GM23338 (cell line): Measurements from ENCODE around the gene LACRT. TPM values are rescaled to one million over a fixed set of nuclear protein-coding genes. Genes with fewer than 3 reads are reported as not detected.

ENCODE experiments used
- ATAC-seq: fragments of 200-7000 bp; cut with Tn5 transposase; 3 replicates; pipeline ENCODE4 v1.9.1; 2020
- DNase-seq: peaks from one replicate; pipeline ENCODE4 v3.0.0-alpha.2; 2015; ENCODE audit warnings: low spot score
- H2AFZ ChIP-seq: fragments of 200-600 bp; sonication (generic); 2 replicates; pipeline ENCODE4 v1.8.0; 2016; ENCODE audit warnings: antibody characterized with exemption, mild to moderate bottlenecking, moderate library complexity
- H3F3A ChIP-seq: fragments of 200-600 bp; sonication (generic); replicated peaks from 2 replicates; pipeline ENCODE4 v1.8.0; 2017; ENCODE audit warnings: antibody characterized with exemption, mixed run types, low read depth
- H3K27ac ChIP-seq: fragments of 200-600 bp; sonication (generic); 2 replicates; pipeline ENCODE4 v1.6.1; 2016; ENCODE audit warnings: low read depth
- H3K27me3 ChIP-seq: fragments of 200-600 bp; sonication (generic); 2 replicates; pipeline ENCODE4 v1.8.0; 2016; ENCODE audit warnings: mild to moderate bottlenecking, mixed run types, moderate library complexity; ENCODE audit not compliant: insufficient read depth
- H3K36me3 ChIP-seq: fragments of 200-600 bp; sonication (generic); 2 replicates; pipeline ENCODE4 v1.8.0; 2016; ENCODE audit warnings: mild to moderate bottlenecking; ENCODE audit not compliant: insufficient read depth
- H3K4me1 ChIP-seq: fragments of 200-600 bp; sonication (generic); 2 replicates; pipeline ENCODE4 v1.8.0; 2016; ENCODE audit warnings: mild to moderate bottlenecking, moderate library complexity; ENCODE audit not compliant: insufficient read depth
- H3K4me2 ChIP-seq: fragments of 200-600 bp; sonication (generic); 2 replicates; pipeline ENCODE4 v1.7.1; 2017; ENCODE audit warnings: mixed run types
- H3K4me3 ChIP-seq: fragments of 200-600 bp; sonication (generic); 2 replicates; pipeline ENCODE4 v1.6.1; 2016; ENCODE audit warnings: mixed run types
- H3K79me2 ChIP-seq: fragments of 200-600 bp; sonication (generic); replicated peaks from 2 replicates; pipeline ENCODE4 v1.8.0; 2017; ENCODE audit warnings: mild to moderate bottlenecking; ENCODE audit not compliant: insufficient read depth
- H3K9me2 ChIP-seq: fragments of 200-600 bp; sonication (generic); 2 replicates; pipeline ENCODE4 v1.8.0; 2017; ENCODE audit not compliant: insufficient read depth
- H4K20me1 ChIP-seq: fragments of 200-600 bp; sonication (generic); replicated peaks from 2 replicates; pipeline ENCODE4 v1.8.0; 2017; ENCODE audit warnings: mild to moderate bottlenecking; ENCODE audit not compliant: insufficient read depth
- H3K27ac Mint-ChIP-seq: 2 replicates; pipeline ENCODE4 v1.8.0; 2020; ENCODE audit warnings: inconsistent platforms, mild to moderate bottlenecking, moderate library complexity, mixed read lengths
- H3K27me3 Mint-ChIP-seq: 3 replicates; pipeline ENCODE4 v1.8.0; 2022; ENCODE audit warnings: low read depth, mild to moderate bottlenecking, moderate library complexity, mixed read lengths, inconsistent platforms; ENCODE audit not compliant: insufficient read depth, poor library complexity
- H3K36me3 Mint-ChIP-seq: 3 replicates; pipeline ENCODE4 v1.8.0; 2021; ENCODE audit warnings: low read depth, mild to moderate bottlenecking, inconsistent platforms, moderate library complexity, mixed read lengths
- H3K4me1 Mint-ChIP-seq: 3 replicates; pipeline ENCODE4 v1.8.0; 2020; ENCODE audit warnings: mild to moderate bottlenecking, inconsistent platforms, mixed read lengths
- H3K4me3 Mint-ChIP-seq: 3 replicates; pipeline ENCODE4 v1.8.0; 2021; ENCODE audit warnings: moderate library complexity, mild to moderate bottlenecking, inconsistent platforms, mixed read lengths
- H3K9me3 Mint-ChIP-seq: 3 replicates; pipeline ENCODE4 v1.8.0; 2020; ENCODE audit warnings: moderate library complexity, mild to moderate bottlenecking, inconsistent platforms, mixed read lengths
- CREB1 ChIP-seq: fragments of 250-450 bp; sonication (Bioruptor Pico); IDR thresholded peaks from 2 replicates; pipeline ENCODE4 v1.5.0; 2020; ENCODE audit warnings: low read depth, mild to moderate bottlenecking, moderate library complexity
- CTCF ChIP-seq, 2 experiments: fragments of 200-600 bp in 1 of 2; sonication (generic) in 1 of 2; conservative IDR thresholded peaks; 2 replicates each; pipeline versions ENCODE4 v1.5.1 to v1.6.1; 2016 to 2017; ENCODE audit warnings: antibody characterized with exemption in 2 of 2, low read depth in 2 of 2, mild to moderate bottlenecking in 2 of 2, moderate library complexity in 1 of 2
- ETS1 ChIP-seq: IDR thresholded peaks from 2 replicates; pipeline ENCODE4 v1.6.1; 2016; ENCODE audit warnings: antibody characterized with exemption
- EZH2 ChIP-seq: fragments of 200-600 bp; sonication (generic); IDR thresholded peaks from one replicate; pipeline ENCODE4 v1.8.0; 2017; ENCODE audit warnings: antibody characterized with exemption, mild to moderate bottlenecking, low read depth; ENCODE audit not compliant: unreplicated experiment
- EZH2phosphoT487 ChIP-seq: fragments of 200-600 bp; sonication (generic); IDR thresholded peaks from one replicate; pipeline ENCODE4 v1.8.1; 2018; ENCODE audit warnings: antibody characterized with exemption; ENCODE audit not compliant: unreplicated experiment
- JUNB ChIP-seq: IDR thresholded peaks from one replicate; pipeline ENCODE4 v1.6.1; 2016; ENCODE audit warnings: antibody characterized with exemption; ENCODE audit not compliant: unreplicated experiment
- NANOG ChIP-seq: IDR thresholded peaks from 2 replicates; pipeline ENCODE4 v1.6.1; 2016; ENCODE audit warnings: antibody characterized with exemption, borderline replicate concordance
- POLR2AphosphoS5 ChIP-seq: IDR thresholded peaks from 2 replicates; pipeline ENCODE4 v1.6.1; 2016; ENCODE audit warnings: antibody characterized with exemption, low read depth
- STAT1 ChIP-seq: IDR thresholded peaks from one replicate; pipeline ENCODE4 v1.6.1; 2016; ENCODE audit warnings: antibody characterized with exemption; ENCODE audit not compliant: unreplicated experiment
- ZNF114 ChIP-seq: fragments of 250-450 bp; sonication (Bioruptor Pico); IDR thresholded peaks from 2 replicates; pipeline ENCODE4 v1.5.0; 2020; ENCODE audit warnings: mild to moderate bottlenecking, moderate library complexity
- ZNF331 ChIP-seq: fragments of 250-450 bp; sonication (Bioruptor Pico); IDR thresholded peaks from 2 replicates; pipeline ENCODE4 v1.5.0; 2020; ENCODE audit warnings: low read depth, mild to moderate bottlenecking, moderate library complexity
- polyA plus RNA-seq: library from polyadenylated mRNA; unstranded; fragments of >200 nt; fragmentation: Nextera tagmentation; extraction: Ambion mirVana; gene quantifications from 2 replicates; pipeline ENCODE4 v1.2.1, GENCODE V29; 2016
- total RNA-seq: library from RNA; depleted of rRNA; stranded (reverse); fragments of >200 nt; shearing (Covaris generic); gene quantifications from 2 replicates; pipeline ENCODE4 v1.2.3, GENCODE V29; 2014
- TF ChIP-seq, protein P1 (sequence below): fragments of 250-450 bp; sonication (Bioruptor Pico); IDR thresholded peaks from 2 replicates; pipeline ENCODE4 v1.5.0; 2020; ENCODE audit warnings: mild to moderate bottlenecking, moderate library complexity
- TF ChIP-seq, protein P2 (sequence below): IDR thresholded peaks from one replicate; pipeline ENCODE4 v1.6.1; 2018; ENCODE audit warnings: antibody characterized with exemption; ENCODE audit not compliant: unreplicated experiment

The LACRT gene
- total and polyA plus RNA-seq, 2 experiments from 2014 or later = not detected

DNA sequence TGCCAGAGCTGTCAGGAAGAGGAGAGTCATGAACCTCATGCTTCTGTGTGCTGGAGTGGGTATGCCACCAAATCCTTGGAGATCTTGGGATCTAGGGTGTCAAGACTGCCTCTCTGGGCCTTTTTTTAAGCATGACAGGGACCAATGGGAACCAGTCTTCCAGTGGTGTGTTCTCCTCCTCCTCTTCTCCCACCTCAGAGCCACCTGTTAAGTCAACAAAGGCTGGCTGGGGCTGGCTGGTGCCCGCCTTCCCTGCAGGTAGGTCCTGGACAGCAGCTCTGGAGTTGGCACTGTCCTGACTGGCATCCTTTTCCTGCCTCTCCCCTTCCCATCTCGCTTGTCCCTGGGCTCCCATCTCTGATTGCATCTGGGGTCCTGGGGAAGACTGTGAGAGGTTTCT, 13.6 kb upstream of the LACRT start, which contains the start of gene DCD:
Gene DCD (minus strand): TSS at position 101 of the 400 bp plus-strand sequence. CDS start 62 bp downstream, at position 39.
- H3K4me2 ChIP-seq = no peak within 1 kb of the TSS
- no peaks in the 10 kb centered on the region for H3F3A ChIP-seq
- H3K9me2 ChIP-seq = peaks cover 4% of the 10 kb centered on the region; the same call in 1 of the 2 replicates
- H3K36me3 ChIP-seq = no peaks in the 10 kb centered on the region
- DNase-seq (no peak), ATAC-seq (no peak)
- no peaks in the 10 kb centered on the region for H3K27me3 ChIP-seq
- H3K4me3 ChIP-seq = no peak within 1 kb of the TSS
- H3K4me1 ChIP-seq = no peaks in the 10 kb centered on the region
- no peak within 1 kb of the TSS for H3K27ac Mint-ChIP-seq
- no peak within 1 kb of the TSS for H2AFZ ChIP-seq
- TF ChIP-seq EZH2phosphoT487 = no peak
- TF ChIP-seq JUNB = no peak
- no peak for TF ChIP-seq NANOG
- no peak for TF ChIP-seq ZNF114
- TF ChIP-seq CREB1 (CRISPR knock-in tag) = no peak
- no peak for TF ChIP-seq ZNF331 (CRISPR knock-in tag)
- no peak for TF ChIP-seq EZH2
- TF ChIP-seq CTCF (conservative IDR thresholded peaks at IDR 0.05; ENCODE audit: low read depth in 2 of 2) = no peak
- no peak for TF ChIP-seq ETS1
- TF ChIP-seq, protein P1, sequence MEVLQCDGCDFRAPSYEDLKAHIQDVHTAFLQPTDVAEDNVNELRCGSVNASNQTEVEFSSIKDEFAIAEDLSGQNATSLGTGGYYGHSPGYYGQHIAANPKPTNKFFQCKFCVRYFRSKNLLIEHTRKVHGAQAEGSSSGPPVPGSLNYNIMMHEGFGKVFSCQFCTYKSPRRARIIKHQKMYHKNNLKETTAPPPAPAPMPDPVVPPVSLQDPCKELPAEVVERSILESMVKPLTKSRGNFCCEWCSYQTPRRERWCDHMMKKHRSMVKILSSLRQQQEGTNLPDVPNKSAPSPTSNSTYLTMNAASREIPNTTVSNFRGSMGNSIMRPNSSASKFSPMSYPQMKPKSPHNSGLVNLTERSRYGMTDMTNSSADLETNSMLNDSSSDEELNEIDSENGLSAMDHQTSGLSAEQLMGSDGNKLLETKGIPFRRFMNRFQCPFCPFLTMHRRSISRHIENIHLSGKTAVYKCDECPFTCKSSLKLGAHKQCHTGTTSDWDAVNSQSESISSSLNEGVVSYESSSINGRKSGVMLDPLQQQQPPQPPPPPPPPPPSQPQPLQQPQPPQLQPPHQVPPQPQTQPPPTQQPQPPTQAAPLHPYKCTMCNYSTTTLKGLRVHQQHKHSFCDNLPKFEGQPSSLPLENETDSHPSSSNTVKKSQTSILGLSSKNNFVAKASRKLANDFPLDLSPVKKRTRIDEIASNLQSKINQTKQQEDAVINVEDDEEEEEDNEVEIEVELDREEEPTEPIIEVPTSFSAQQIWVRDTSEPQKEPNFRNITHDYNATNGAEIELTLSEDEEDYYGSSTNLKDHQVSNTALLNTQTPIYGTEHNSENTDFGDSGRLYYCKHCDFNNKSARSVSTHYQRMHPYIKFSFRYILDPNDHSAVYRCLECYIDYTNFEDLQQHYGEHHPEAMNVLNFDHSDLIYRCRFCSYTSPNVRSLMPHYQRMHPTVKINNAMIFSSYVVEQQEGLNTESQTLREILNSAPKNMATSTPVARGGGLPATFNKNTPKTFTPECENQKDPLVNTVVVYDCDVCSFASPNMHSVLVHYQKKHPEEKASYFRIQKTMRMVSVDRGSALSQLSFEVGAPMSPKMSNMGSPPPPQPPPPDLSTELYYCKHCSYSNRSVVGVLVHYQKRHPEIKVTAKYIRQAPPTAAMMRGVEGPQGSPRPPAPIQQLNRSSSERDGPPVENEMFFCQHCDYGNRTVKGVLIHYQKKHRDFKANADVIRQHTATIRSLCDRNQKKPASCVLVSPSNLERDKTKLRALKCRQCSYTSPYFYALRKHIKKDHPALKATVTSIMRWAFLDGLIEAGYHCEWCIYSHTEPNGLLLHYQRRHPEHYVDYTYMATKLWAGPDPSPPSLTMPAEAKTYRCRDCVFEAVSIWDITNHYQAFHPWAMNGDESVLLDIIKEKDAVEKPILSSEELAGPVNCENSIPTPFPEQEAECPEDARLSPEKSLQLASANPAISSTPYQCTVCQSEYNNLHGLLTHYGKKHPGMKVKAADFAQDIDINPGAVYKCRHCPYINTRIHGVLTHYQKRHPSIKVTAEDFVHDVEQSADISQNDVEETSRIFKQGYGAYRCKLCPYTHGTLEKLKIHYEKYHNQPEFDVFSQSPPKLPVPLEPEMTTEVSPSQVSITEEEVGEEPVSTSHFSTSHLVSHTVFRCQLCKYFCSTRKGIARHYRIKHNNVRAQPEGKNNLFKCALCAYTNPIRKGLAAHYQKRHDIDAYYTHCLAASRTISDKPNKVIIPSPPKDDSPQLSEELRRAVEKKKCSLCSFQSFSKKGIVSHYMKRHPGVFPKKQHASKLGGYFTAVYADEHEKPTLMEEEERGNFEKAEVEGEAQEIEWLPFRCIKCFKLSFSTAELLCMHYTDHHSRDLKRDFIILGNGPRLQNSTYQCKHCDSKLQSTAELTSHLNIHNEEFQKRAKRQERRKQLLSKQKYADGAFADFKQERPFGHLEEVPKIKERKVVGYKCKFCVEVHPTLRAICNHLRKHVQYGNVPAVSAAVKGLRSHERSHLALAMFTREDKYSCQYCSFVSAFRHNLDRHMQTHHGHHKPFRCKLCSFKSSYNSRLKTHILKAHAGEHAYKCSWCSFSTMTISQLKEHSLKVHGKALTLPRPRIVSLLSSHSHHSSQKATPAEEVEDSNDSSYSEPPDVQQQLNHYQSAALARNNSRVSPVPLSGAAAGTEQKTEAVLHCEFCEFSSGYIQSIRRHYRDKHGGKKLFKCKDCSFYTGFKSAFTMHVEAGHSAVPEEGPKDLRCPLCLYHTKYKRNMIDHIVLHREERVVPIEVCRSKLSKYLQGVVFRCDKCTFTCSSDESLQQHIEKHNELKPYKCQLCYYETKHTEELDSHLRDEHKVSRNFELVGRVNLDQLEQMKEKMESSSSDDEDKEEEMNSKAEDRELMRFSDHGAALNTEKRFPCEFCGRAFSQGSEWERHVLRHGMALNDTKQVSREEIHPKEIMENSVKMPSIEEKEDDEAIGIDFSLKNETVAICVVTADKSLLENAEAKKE (CRISPR knock-in tag) = no peak
- no peak for TF ChIP-seq STAT1
- TF ChIP-seq, protein P2, sequence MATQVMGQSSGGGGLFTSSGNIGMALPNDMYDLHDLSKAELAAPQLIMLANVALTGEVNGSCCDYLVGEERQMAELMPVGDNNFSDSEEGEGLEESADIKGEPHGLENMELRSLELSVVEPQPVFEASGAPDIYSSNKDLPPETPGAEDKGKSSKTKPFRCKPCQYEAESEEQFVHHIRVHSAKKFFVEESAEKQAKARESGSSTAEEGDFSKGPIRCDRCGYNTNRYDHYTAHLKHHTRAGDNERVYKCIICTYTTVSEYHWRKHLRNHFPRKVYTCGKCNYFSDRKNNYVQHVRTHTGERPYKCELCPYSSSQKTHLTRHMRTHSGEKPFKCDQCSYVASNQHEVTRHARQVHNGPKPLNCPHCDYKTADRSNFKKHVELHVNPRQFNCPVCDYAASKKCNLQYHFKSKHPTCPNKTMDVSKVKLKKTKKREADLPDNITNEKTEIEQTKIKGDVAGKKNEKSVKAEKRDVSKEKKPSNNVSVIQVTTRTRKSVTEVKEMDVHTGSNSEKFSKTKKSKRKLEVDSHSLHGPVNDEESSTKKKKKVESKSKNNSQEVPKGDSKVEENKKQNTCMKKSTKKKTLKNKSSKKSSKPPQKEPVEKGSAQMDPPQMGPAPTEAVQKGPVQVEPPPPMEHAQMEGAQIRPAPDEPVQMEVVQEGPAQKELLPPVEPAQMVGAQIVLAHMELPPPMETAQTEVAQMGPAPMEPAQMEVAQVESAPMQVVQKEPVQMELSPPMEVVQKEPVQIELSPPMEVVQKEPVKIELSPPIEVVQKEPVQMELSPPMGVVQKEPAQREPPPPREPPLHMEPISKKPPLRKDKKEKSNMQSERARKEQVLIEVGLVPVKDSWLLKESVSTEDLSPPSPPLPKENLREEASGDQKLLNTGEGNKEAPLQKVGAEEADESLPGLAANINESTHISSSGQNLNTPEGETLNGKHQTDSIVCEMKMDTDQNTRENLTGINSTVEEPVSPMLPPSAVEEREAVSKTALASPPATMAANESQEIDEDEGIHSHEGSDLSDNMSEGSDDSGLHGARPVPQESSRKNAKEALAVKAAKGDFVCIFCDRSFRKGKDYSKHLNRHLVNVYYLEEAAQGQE = no peak
- TF ChIP-seq POLR2AphosphoS5 = no peak
- H3K79me2 ChIP-seq = no peaks in the 10 kb centered on the region
- no peak within 1 kb of the TSS for H3K4me3 Mint-ChIP-seq
- H4K20me1 ChIP-seq = no peaks in the 10 kb centered on the region
- H3K27ac ChIP-seq = no peak within 1 kb of the TSS
- no peaks in the 10 kb centered on the region for H3K36me3 Mint-ChIP-seq
- no peaks in the 10 kb centered on the region for H3K27me3 Mint-ChIP-seq
- no peaks in the 10 kb centered on the region for H3K9me3 Mint-ChIP-seq
- no peaks in the 10 kb centered on the region; the same call in 2 of the 3 replicates for H3K4me1 Mint-ChIP-seq
